HTR-8/SVneo (cell line): ENCODE results near the gene EFNA5.

Experiments used
- DNase-seq: peaks from one replicate; pipeline ENCODE4 v3.0.0; 2011; ENCODE audit warnings: low spot score, mixed read lengths; ENCODE audit not compliant: insufficient read length
- FAIRE-seq: peaks from 2 replicates; lab custom pipeline; 2011; peaks lifted over from hg19 to GRCh38; lab: Jason Lieb, UNC

EFNA5 gene

GRCh38 chr5:107670932-107671741 is at the start of gene EFNA5:
EFNA5 (minus strand) TSS chr5:107670937.
- DNase-seq (peak; percentile 18), FAIRE-seq (no peak)

- FAIRE-seq (no peak), DNase-seq (no peak)
Measured at GRCh38 chr5:107719034-107719606, 48.4 kb upstream of the EFNA5 start.

- FAIRE-seq (no peak), DNase-seq (no peak)
Measured at GRCh38 chr5:107717816-107718215, 47.1 kb upstream of the EFNA5 start.

- no peak for DNase-seq
- FAIRE-seq: no peak
Measured at GRCh38 chr5:107713228-107713627, 42.5 kb upstream of the EFNA5 start.

GRCh38 chr5:107712359-107712870 is 41.7 kb upstream of the EFNA5 start:
- no peak for DNase-seq
- FAIRE-seq: no peak

GRCh38 chr5:107705402-107706014 is 34.8 kb upstream of the EFNA5 start:
- FAIRE-seq: no peak

GRCh38 chr5:107704681-107705401 is 34.1 kb upstream of the EFNA5 start:
- DNase-seq (no peak), FAIRE-seq (no peak)

More at GRCh38 chr5:107705402-107706014, 34.8 kb upstream of the EFNA5 start:
- no peak for DNase-seq

GRCh38 chr5:107700481-107700880 is 29.7 kb upstream of the EFNA5 start:
- DNase-seq (no peak), FAIRE-seq (no peak)

- FAIRE-seq (no peak), DNase-seq (no peak)
Measured at GRCh38 chr5:107699425-107699824, 28.7 kb upstream of the EFNA5 start.

- DNase-seq (no peak), FAIRE-seq (no peak)
Measured at GRCh38 chr5:107698286-107698685, 27.5 kb upstream of the EFNA5 start.

GRCh38 chr5:107696498-107696897 is 25.8 kb upstream of the EFNA5 start:
- DNase-seq (no peak), FAIRE-seq (no peak)

GRCh38 chr5:107696080-107696479 is 25.3 kb upstream of the EFNA5 start:
- FAIRE-seq: no peak

GRCh38 chr5:107687937-107688336 is 17.2 kb upstream of the EFNA5 start:
- FAIRE-seq (no peak), DNase-seq (no peak)

More at GRCh38 chr5:107696080-107696479, 25.3 kb upstream of the EFNA5 start:
- DNase-seq: no peak

GRCh38 chr5:107687404-107687803 is 16.7 kb upstream of the EFNA5 start:
- no peak for FAIRE-seq
- DNase-seq: no peak

- DNase-seq (no peak), FAIRE-seq (no peak)
Measured at GRCh38 chr5:107682533-107682932, 11.8 kb upstream of the EFNA5 start.

- DNase-seq: no peak
Measured at GRCh38 chr5:107680799-107681198, 10.1 kb upstream of the EFNA5 start.

GRCh38 chr5:107680099-107680498 is 9.4 kb upstream of the EFNA5 start:
- FAIRE-seq: no peak
- DNase-seq: no peak

More at GRCh38 chr5:107680799-107681198, 10.1 kb upstream of the EFNA5 start:
- FAIRE-seq: no peak

- DNase-seq (no peak), FAIRE-seq (no peak)
Measured at GRCh38 chr5:107676702-107677101, 6.0 kb upstream of the EFNA5 start.

- no peak for FAIRE-seq
- DNase-seq: no peak
Measured at GRCh38 chr5:107675201-107675600, 4.5 kb upstream of the EFNA5 start.

GRCh38 chr5:107674655-107675054 is 3.9 kb upstream of the EFNA5 start:
- FAIRE-seq: no peak

More at GRCh38 chr5:107674655-107675054, 3.9 kb upstream of the EFNA5 start:
- no peak for DNase-seq
